HEK293 (cell line): ENCODE measurements around the gene FXYD1.

Experiments
- AEBP2 ChIP-seq: fragments of 450-650 bp; formaldehyde crosslinking; IDR thresholded peaks from 2 replicates; pipeline ENCODE4 v1.5.1; 2016; ENCODE audit warnings: missing biosample characterization, missing genetic modification characterization, borderline replicate concordance
- CTCF ChIP-seq: fragments of 450-650 bp; formaldehyde crosslinking; IDR thresholded peaks from 2 replicates; pipeline ENCODE4 v1.5.1; 2016; ENCODE audit warnings: missing biosample characterization, missing genetic modification characterization
- GLIS1 ChIP-seq: fragments of 450-650 bp; formaldehyde crosslinking; IDR thresholded peaks from 2 replicates; pipeline ENCODE4 v1.5.1; 2016; ENCODE audit warnings: missing biosample characterization, missing genetic modification characterization
- OSR2 ChIP-seq: fragments of 450-650 bp; formaldehyde crosslinking; IDR thresholded peaks from 2 replicates; pipeline ENCODE4 v1.5.1; 2016; ENCODE audit warnings: missing biosample characterization, missing genetic modification characterization
- OVOL3 ChIP-seq: fragments of 450-650 bp; formaldehyde crosslinking; IDR thresholded peaks from 2 replicates; pipeline ENCODE4 v1.5.1; 2016; ENCODE audit warnings: missing biosample characterization, missing genetic modification characterization
- SCRT2 ChIP-seq: fragments of 450-650 bp; formaldehyde crosslinking; IDR thresholded peaks from 2 replicates; pipeline ENCODE4 v1.5.1; 2016; ENCODE audit warnings: missing biosample characterization, missing genetic modification characterization
- SP3 ChIP-seq: fragments of 450-650 bp; formaldehyde crosslinking; IDR thresholded peaks from 2 replicates; pipeline ENCODE4 v1.5.1; 2016; ENCODE audit warnings: missing biosample characterization, missing genetic modification characterization
- ZBTB10 ChIP-seq: fragments of 450-650 bp; formaldehyde crosslinking; IDR thresholded peaks from 2 replicates; pipeline ENCODE4 v1.5.1; 2016; ENCODE audit warnings: missing biosample characterization, missing genetic modification characterization
- ZBTB48 ChIP-seq: fragments of 450-650 bp; formaldehyde crosslinking; IDR thresholded peaks from 2 replicates; pipeline ENCODE4 v1.5.1; 2016; ENCODE audit warnings: missing biosample characterization, missing genetic modification characterization
- ZBTB7A ChIP-seq: fragments of 450-650 bp; formaldehyde crosslinking; IDR thresholded peaks from 2 replicates; pipeline ENCODE4 v1.5.1; 2016; ENCODE audit warnings: low read depth, missing biosample characterization, missing genetic modification characterization
- ZBTB8A ChIP-seq: fragments of 450-650 bp; formaldehyde crosslinking; IDR thresholded peaks from 2 replicates; pipeline ENCODE4 v1.5.1; 2016; ENCODE audit warnings: missing biosample characterization, missing genetic modification characterization
- ZNF114 ChIP-seq: fragments of 450-650 bp; formaldehyde crosslinking; IDR thresholded peaks from 2 replicates; pipeline ENCODE4 v1.5.0; 2017; ENCODE audit warnings: missing biosample characterization, missing genetic modification characterization
- ZNF140 ChIP-seq: fragments of 450-650 bp; formaldehyde crosslinking; IDR thresholded peaks from 2 replicates; pipeline ENCODE4 v1.5.1; 2016; ENCODE audit warnings: missing biosample characterization, missing genetic modification characterization
- ZNF174 ChIP-seq: fragments of 450-650 bp; formaldehyde crosslinking; IDR thresholded peaks from 2 replicates; pipeline ENCODE4 v1.5.0; 2017; ENCODE audit warnings: missing biosample characterization, mild to moderate bottlenecking, missing genetic modification characterization
- ZNF221 ChIP-seq: fragments of 450-650 bp; formaldehyde crosslinking; IDR thresholded peaks from 2 replicates; pipeline ENCODE4 v1.5.1; 2017; ENCODE audit warnings: missing biosample characterization, missing genetic modification characterization, borderline replicate concordance
- ZNF23 ChIP-seq: fragments of 450-650 bp; formaldehyde crosslinking; IDR thresholded peaks from 2 replicates; pipeline ENCODE4 v1.5.1; 2016; ENCODE audit warnings: missing biosample characterization, missing genetic modification characterization, borderline replicate concordance
- ZNF280C ChIP-seq: fragments of 450-650 bp; formaldehyde crosslinking; IDR thresholded peaks from 2 replicates; pipeline ENCODE4 v1.5.1; 2016; ENCODE audit warnings: missing biosample characterization, missing genetic modification characterization
- ZNF324 ChIP-seq: fragments of 450-650 bp; formaldehyde crosslinking; IDR thresholded peaks from 2 replicates; pipeline ENCODE4 v1.5.1; 2016; ENCODE audit warnings: missing biosample characterization, missing genetic modification characterization
- ZNF433 ChIP-seq: fragments of 450-650 bp; formaldehyde crosslinking; IDR thresholded peaks from 2 replicates; pipeline ENCODE4 v1.5.1; 2016; ENCODE audit warnings: missing biosample characterization, missing genetic modification characterization, low read depth
- ZNF521 ChIP-seq: fragments of 450-650 bp; formaldehyde crosslinking; IDR thresholded peaks from 2 replicates; pipeline ENCODE4 v1.5.1; 2017; ENCODE audit warnings: missing biosample characterization, mild to moderate bottlenecking, missing genetic modification characterization
- ZNF610 ChIP-seq: fragments of 450-650 bp; formaldehyde crosslinking; IDR thresholded peaks from 2 replicates; pipeline ENCODE4 v1.5.1; 2016; ENCODE audit warnings: missing biosample characterization, missing genetic modification characterization, borderline replicate concordance
- ZNF707 ChIP-seq: fragments of 450-650 bp; formaldehyde crosslinking; IDR thresholded peaks from 2 replicates; pipeline ENCODE4 v1.5.1; 2016; ENCODE audit warnings: missing biosample characterization, missing genetic modification characterization
- TF ChIP-seq, protein P1 (sequence below): fragments of 450-650 bp; formaldehyde crosslinking; conservative IDR thresholded peaks from 2 replicates; pipeline ENCODE4 v1.5.1; 2016; ENCODE audit warnings: low read depth, missing biosample characterization, missing genetic modification characterization
- TF ChIP-seq, protein P2 (sequence below): fragments of 450-650 bp; formaldehyde crosslinking; IDR thresholded peaks from 2 replicates; pipeline ENCODE4 v1.5.1; 2017; ENCODE audit warnings: missing biosample characterization, missing genetic modification characterization
- TF ChIP-seq, protein P3 (sequence below): fragments of 450-650 bp; formaldehyde crosslinking; IDR thresholded peaks from 2 replicates; pipeline ENCODE4 v1.5.1; 2017; ENCODE audit warnings: missing biosample characterization, missing genetic modification characterization

Gene FXYD1

GRCh38 chr19:35144600-35145436, 6.2 kb downstream of the FXYD1 start (continued):
- TF ChIP-seq, protein P1, sequence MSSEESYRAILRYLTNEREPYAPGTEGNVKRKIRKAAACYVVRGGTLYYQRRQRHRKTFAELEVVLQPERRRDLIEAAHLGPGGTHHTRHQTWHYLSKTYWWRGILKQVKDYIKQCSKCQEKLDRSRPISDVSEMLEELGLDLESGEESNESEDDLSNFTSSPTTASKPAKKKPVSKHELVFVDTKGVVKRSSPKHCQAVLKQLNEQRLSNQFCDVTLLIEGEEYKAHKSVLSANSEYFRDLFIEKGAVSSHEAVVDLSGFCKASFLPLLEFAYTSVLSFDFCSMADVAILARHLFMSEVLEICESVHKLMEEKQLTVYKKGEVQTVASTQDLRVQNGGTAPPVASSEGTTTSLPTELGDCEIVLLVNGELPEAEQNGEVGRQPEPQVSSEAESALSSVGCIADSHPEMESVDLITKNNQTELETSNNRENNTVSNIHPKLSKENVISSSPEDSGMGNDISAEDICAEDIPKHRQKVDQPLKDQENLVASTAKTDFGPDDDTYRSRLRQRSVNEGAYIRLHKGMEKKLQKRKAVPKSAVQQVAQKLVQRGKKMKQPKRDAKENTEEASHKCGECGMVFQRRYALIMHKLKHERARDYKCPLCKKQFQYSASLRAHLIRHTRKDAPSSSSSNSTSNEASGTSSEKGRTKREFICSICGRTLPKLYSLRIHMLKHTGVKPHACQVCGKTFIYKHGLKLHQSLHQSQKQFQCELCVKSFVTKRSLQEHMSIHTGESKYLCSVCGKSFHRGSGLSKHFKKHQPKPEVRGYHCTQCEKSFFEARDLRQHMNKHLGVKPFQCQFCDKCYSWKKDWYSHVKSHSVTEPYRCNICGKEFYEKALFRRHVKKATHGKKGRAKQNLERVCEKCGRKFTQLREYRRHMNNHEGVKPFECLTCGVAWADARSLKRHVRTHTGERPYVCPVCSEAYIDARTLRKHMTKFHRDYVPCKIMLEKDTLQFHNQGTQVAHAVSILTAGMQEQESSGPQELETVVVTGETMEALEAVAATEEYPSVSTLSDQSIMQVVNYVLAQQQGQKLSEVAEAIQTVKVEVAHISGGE: no peak
- TF ChIP-seq ZBTB7A (tag by site-specific recombination) (no peak), ZBTB10 (tag by site-specific recombination) (peak; percentile 90), ZNF114 (tag by site-specific recombination) (no peak), OSR2 (tag by site-specific recombination) (no peak), SCRT2 (tag by site-specific recombination) (no peak), SP3 (0 out of 2 replicates have a peak, but pooled peaks have one; percentile 42), ZNF280C (tag by site-specific recombination) (no peak), ZNF324 (tag by site-specific recombination) (peak; percentile 54; the same call in 1 of the 2 replicates), ZNF221 (tag by site-specific recombination) (no peak), ZBTB48 (tag by site-specific recombination) (peak; percentile 94), ZNF610 (tag by site-specific recombination) (no peak), ZNF23 (tag by site-specific recombination) (peak; percentile 80; the same call in 1 of the 2 replicates), CTCF (no peak), ZBTB8A (no peak), ZNF521 (tag by site-specific recombination) (no peak), ZNF140 (tag by site-specific recombination) (no peak), ZNF174 (tag by site-specific recombination) (no peak), AEBP2 (tag by site-specific recombination) (no peak), OVOL3 (tag by site-specific recombination) (no peak), GLIS1 (tag by site-specific recombination) (peak; percentile 99), ZNF707 (tag by site-specific recombination) (no peak), ZNF433 (tag by site-specific recombination) (no peak)
- TF ChIP-seq, protein P2, sequence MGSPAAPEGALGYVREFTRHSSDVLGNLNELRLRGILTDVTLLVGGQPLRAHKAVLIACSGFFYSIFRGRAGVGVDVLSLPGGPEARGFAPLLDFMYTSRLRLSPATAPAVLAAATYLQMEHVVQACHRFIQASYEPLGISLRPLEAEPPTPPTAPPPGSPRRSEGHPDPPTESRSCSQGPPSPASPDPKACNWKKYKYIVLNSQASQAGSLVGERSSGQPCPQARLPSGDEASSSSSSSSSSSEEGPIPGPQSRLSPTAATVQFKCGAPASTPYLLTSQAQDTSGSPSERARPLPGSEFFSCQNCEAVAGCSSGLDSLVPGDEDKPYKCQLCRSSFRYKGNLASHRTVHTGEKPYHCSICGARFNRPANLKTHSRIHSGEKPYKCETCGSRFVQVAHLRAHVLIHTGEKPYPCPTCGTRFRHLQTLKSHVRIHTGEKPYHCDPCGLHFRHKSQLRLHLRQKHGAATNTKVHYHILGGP (tag by site-specific recombination): peak; percentile 51; the same call in 1 of the 2 replicates
- TF ChIP-seq, protein P3, sequence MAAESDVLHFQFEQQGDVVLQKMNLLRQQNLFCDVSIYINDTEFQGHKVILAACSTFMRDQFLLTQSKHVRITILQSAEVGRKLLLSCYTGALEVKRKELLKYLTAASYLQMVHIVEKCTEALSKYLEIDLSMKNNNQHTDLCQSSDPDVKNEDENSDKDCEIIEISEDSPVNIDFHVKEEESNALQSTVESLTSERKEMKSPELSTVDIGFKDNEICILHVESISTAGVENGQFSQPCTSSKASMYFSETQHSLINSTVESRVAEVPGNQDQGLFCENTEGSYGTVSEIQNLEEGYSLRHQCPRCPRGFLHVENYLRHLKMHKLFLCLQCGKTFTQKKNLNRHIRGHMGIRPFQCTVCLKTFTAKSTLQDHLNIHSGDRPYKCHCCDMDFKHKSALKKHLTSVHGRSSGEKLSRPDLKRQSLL (tag by site-specific recombination): no peak
